ENCODE results near the gene CHTOP. TPM values are rescaled to one million over a fixed set of nuclear protein-coding genes. Genes with fewer than 3 reads are reported as not detected.

Gene CHTOP
- total and polyA plus RNA-seq, 3 donors from 2014 or later = 86.1 to 101 (median 87.8) TPM

GRCh38 chr1:153614189-153614900, 19.5 kb upstream of the CHTOP start:
- TF ChIP-seq CTCF (IDR thresholded peaks at IDR 0.05) = no peak
- no peak for TF ChIP-seq POLR2A (IDR thresholded peaks at IDR 0.05)
- Histone ChIP-seq H3K27ac (no peak overlapping the region), H3K36me3 (ENCODE audit: low read depth, missing control alignments) (no peaks in the 10 kb centered on the region), H3K27me3 (no peaks in the 10 kb centered on the region), H3K4me1 (peaks cover 27% of the 10 kb centered on the region), H3K4me3 (no peak overlapping the region), H3K9me3 (no peaks in the 10 kb centered on the region)
- intact Hi-C loops (cut with DNase I; ENCODE audit: low total_unique reads) = no loop called here
- DNase-seq = no peak
- 70 to 76% methylated on average over 2 of the region's 2 CpGs for WGBS, 2 donors

GRCh38 chr1:153614906-153615305, 19.0 kb upstream of the CHTOP start:
- DNase-seq = no peak
- Histone ChIP-seq H3K4me1 (peaks cover 22% of the 10 kb centered on the region), H3K27ac (no peak overlapping the region), H3K27me3 (no peaks in the 10 kb centered on the region), H3K36me3 (ENCODE audit: low read depth, missing control alignments) (no peaks in the 10 kb centered on the region), H3K4me3 (no peak overlapping the region), H3K9me3 (no peaks in the 10 kb centered on the region)
- WGBS, 2 donors = 95% methylated on average over 6 to 7 of the region's 7 CpGs
- intact Hi-C loops (cut with DNase I; ENCODE audit: low total_unique reads) = no loop called here
- no peak for TF ChIP-seq POLR2A (IDR thresholded peaks at IDR 0.05)
- TF ChIP-seq CTCF (IDR thresholded peaks at IDR 0.05) = no peak

GRCh38 chr1:153615406-153615805, 18.5 kb upstream of the CHTOP start:
- H3K9me3 ChIP-seq = no peaks in the 10 kb centered on the region
- TF ChIP-seq POLR2A (IDR thresholded peaks at IDR 0.05) (no peak), CTCF (IDR thresholded peaks at IDR 0.05) (no peak)
- no peak for DNase-seq
- no peak overlapping the region for H3K27ac ChIP-seq
- H3K4me1 ChIP-seq = peaks cover 17% of the 10 kb centered on the region
- no peaks in the 10 kb centered on the region for H3K27me3 ChIP-seq
- H3K36me3 ChIP-seq (ENCODE audit: low read depth, missing control alignments) = no peaks in the 10 kb centered on the region
- intact Hi-C loops (cut with DNase I; ENCODE audit: low total_unique reads) = no loop called here
- 100% methylated on average over 2 of the region's 2 CpGs; no CpG with 5 or more reads in 1 of the 2 donors for WGBS, 2 donors
- H3K4me3 ChIP-seq = no peak overlapping the region

GRCh38 chr1:153616144-153616916, 17.5 kb upstream of the CHTOP start, which contains the start of gene S100A14:
Gene S100A14, minus strand, starts transcription at chr1:153616325. Its CDS starts 467 bp downstream, at chr1:153615858.
- no peak for DNase-seq
- peaks cover 8% of the 10 kb centered on the region for H3K4me1 ChIP-seq
- H3K4me3 ChIP-seq = no peak within 1 kb of the TSS
- TF ChIP-seq POLR2A (IDR thresholded peaks at IDR 0.05) (no peak), CTCF (IDR thresholded peaks at IDR 0.05) (no peak)
- WGBS, 2 donors = 77 to 92% methylated on average over 8 to 10 of the region's 10 CpGs
- intact Hi-C loops (cut with DNase I; ENCODE audit: low total_unique reads) = no loop called here
- no peak within 1 kb of the TSS for H3K27ac ChIP-seq
- no peaks in the 10 kb centered on the region for H3K27me3 ChIP-seq
- H3K9me3 ChIP-seq = no peaks in the 10 kb centered on the region
- H3K36me3 ChIP-seq (ENCODE audit: low read depth, missing control alignments) = no peaks in the 10 kb centered on the region
